Measurements from ENCODE around the gene SSBP2. TPM values are rescaled to one million over a fixed set of nuclear protein-coding genes. Genes with fewer than 3 reads are reported as not detected.
"Not testable (repeated sequence)": the region's sequence is repeated elsewhere in the genome, so short reads cannot be mapped to it uniquely, and the experiment has no call there.

The SSBP2 gene
- total RNA-seq, 1 donor from 2014 or later = 85.2 TPM

DNA sequence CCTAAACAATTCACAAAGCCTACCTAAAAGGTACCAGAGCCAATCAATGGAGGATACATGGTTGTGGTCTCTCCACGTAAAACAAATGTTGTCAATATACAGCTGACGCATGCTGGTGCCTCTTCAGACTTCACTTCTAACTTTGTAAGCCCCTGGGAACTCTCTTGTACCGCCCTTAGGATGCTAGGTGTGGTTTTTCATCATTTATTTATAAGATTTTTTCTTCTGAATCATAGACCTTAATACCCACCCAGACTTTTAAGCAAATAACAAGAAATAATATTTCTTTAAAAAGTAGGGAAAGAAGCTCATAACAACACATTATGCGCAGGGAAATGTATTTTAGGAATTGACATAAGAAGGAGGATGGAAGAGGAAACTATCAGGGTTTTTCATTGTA lies 33.0 kb downstream of the SSBP2 start:
- no peak overlapping the region for H3K4me3 Mint-ChIP-seq
- peaks cover 31% of the 10 kb centered on the region for H3K4me1 Mint-ChIP-seq (ENCODE audit: unreplicated experiment)
- TF ChIP-seq, protein P1, sequence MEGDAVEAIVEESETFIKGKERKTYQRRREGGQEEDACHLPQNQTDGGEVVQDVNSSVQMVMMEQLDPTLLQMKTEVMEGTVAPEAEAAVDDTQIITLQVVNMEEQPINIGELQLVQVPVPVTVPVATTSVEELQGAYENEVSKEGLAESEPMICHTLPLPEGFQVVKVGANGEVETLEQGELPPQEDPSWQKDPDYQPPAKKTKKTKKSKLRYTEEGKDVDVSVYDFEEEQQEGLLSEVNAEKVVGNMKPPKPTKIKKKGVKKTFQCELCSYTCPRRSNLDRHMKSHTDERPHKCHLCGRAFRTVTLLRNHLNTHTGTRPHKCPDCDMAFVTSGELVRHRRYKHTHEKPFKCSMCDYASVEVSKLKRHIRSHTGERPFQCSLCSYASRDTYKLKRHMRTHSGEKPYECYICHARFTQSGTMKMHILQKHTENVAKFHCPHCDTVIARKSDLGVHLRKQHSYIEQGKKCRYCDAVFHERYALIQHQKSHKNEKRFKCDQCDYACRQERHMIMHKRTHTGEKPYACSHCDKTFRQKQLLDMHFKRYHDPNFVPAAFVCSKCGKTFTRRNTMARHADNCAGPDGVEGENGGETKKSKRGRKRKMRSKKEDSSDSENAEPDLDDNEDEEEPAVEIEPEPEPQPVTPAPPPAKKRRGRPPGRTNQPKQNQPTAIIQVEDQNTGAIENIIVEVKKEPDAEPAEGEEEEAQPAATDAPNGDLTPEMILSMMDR (conservative IDR thresholded peaks at IDR 0.05) = no peak
- no peaks in the 10 kb centered on the region for H3K9me3 Mint-ChIP-seq
- H3K27ac Mint-ChIP-seq = no peak overlapping the region
- H3K36me3 Mint-ChIP-seq = peaks cover 14% of the 10 kb centered on the region
- no peaks in the 10 kb centered on the region for H3K27me3 Mint-ChIP-seq
- no peak for DNase-seq (ENCODE audit: extremely low spot score, unreplicated experiment)

GRCh38 chr5:81717226-81717625 lies 33.7 kb downstream of the SSBP2 start:
- no peaks in the 10 kb centered on the region for H3K27me3 Mint-ChIP-seq
- H3K4me1 Mint-ChIP-seq (ENCODE audit: unreplicated experiment) = peaks cover 31% of the 10 kb centered on the region
- H3K27ac Mint-ChIP-seq = no peak overlapping the region
- TF ChIP-seq, protein P1 (conservative IDR thresholded peaks at IDR 0.05) = no peak
- DNase-seq (ENCODE audit: extremely low spot score, unreplicated experiment) = no peak
- H3K4me3 Mint-ChIP-seq = no peak overlapping the region
- no peaks in the 10 kb centered on the region for H3K9me3 Mint-ChIP-seq
- H3K36me3 Mint-ChIP-seq = peaks cover 14% of the 10 kb centered on the region

GRCh38 chr5:81714076-81714475 lies 36.8 kb downstream of the SSBP2 start:
- not testable (repeated sequence) for H3K27ac Mint-ChIP-seq; H3K27me3 Mint-ChIP-seq; H3K4me3 Mint-ChIP-seq; DNase-seq (ENCODE audit: extremely low spot score, unreplicated experiment); H3K9me3 Mint-ChIP-seq
- peaks cover 20% of the 10 kb centered on the region for H3K4me1 Mint-ChIP-seq (ENCODE audit: unreplicated experiment)
- H3K36me3 Mint-ChIP-seq = peaks cover 14% of the 10 kb centered on the region

DNA sequence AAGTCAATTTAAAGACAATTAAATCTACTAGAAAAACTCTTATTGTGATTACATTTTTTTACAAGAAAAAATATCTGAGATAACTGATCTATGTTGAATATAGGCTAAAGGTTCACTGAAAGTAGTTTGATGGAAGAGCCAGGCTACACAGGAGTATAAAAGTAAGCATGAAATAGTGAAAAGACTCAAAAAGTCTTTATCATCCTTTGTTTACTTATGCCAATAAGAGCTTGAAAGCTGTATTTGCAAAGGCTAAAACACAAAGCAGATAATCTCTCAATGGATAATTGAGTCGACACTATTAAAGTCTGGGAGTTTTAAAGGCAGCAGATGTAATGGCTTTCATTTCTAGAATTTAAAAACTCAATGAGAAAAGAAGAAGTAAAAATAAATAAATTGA lies 42.0 kb downstream of the SSBP2 start:
- H3K4me3 Mint-ChIP-seq = no peak overlapping the region
- H3K9me3 Mint-ChIP-seq = no peaks in the 10 kb centered on the region
- H3K36me3 Mint-ChIP-seq = peaks cover 22% of the 10 kb centered on the region
- H3K4me1 Mint-ChIP-seq (ENCODE audit: unreplicated experiment) = peaks cover 5% of the 10 kb centered on the region
- H3K27ac Mint-ChIP-seq = no peak overlapping the region
- H3K27me3 Mint-ChIP-seq = no peaks in the 10 kb centered on the region
- TF ChIP-seq, protein P1 (conservative IDR thresholded peaks at IDR 0.05) = no peak
- DNase-seq (ENCODE audit: extremely low spot score, unreplicated experiment) = no peak

DNA sequence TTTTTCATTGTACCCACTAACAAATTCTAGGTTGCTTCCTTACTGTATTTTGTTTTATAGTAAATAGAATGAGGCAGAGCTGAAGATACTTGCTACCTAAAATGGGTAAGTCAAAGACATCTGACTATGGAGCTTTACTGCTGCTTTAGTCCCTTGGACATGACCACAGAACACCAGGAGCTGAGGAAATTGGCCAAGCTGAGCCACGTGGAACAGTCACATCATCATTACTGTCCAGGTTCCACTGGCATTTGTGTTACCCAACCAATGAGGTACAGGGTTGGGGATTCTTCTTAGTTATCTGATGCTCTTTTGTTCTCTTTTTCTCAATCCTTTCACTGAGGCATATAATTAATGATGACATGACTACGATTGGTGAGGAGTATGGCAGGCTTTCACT lies 47.1 kb downstream of the SSBP2 start:
- no peak for DNase-seq (ENCODE audit: extremely low spot score, unreplicated experiment)
- Mint-ChIP-seq H3K4me1 (ENCODE audit: unreplicated experiment) (no peaks in the 10 kb centered on the region), H3K27me3 (no peaks in the 10 kb centered on the region), H3K36me3 (peaks cover 40% of the 10 kb centered on the region), H3K27ac (no peak overlapping the region), H3K4me3 (no peak overlapping the region), H3K9me3 (peaks cover 14% of the 10 kb centered on the region)
- TF ChIP-seq, protein P1 (conservative IDR thresholded peaks at IDR 0.05) = no peak

DNA sequence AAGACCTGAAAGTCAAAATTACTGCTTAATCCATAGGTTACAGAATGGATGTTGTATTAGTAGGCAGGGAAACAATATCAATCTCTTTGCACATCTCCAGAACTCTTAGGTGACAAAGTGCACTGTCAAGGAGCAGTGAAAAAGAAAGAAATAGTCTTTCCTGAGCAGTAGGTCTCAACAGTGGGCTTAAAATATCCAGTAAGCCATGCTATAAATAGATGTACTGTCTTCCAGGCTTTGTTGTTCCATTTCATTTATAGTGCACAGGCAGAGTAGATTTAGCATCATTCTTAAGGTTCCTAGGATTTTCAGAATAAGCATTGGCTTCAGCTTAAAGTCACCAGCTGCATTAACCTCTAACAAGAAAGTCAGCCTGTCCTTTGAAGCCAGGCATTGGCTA lies 50.7 kb downstream of the SSBP2 start:
- H3K4me1 Mint-ChIP-seq (ENCODE audit: unreplicated experiment) = no peaks in the 10 kb centered on the region
- no peak overlapping the region for H3K27ac Mint-ChIP-seq
- TF ChIP-seq, protein P1 (conservative IDR thresholded peaks at IDR 0.05) = no peak
- no peaks in the 10 kb centered on the region for H3K27me3 Mint-ChIP-seq
- peaks cover 16% of the 10 kb centered on the region for H3K9me3 Mint-ChIP-seq
- H3K4me3 Mint-ChIP-seq = no peak overlapping the region
- peaks cover 38% of the 10 kb centered on the region for H3K36me3 Mint-ChIP-seq
- DNase-seq (ENCODE audit: extremely low spot score, unreplicated experiment) = no peak
